ENCODE results near the gene CD180. TPM values are rescaled to one million over a fixed set of nuclear protein-coding genes. Genes with fewer than 3 reads are reported as not detected.

CD180 gene
- total RNA-seq, 1 experiment from 2014 or later = not detected

DNA sequence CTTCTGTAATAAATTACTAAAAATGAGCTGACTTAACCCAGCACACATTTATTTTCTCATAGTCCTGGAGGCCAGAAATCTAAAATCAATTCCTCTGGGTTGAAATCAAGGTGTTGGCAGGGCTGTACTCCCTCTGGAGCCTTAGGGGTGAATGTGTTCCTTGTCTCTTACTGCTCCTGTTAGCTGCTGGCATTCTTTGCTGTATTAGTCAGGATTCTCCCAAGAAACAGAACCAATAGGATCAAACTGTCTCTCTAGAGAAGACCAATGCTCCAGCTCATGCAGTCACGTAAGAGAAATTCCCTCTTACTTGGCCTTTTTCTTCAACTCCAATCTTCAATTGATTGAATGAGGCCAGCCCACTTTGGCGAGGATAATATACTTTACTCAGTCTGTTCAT is 15.3 kb upstream of the CD180 start:
- CTCF ChIA-PET = interaction anchor here (0.8 to 1.0 kb wide), 2 partner anchors 45 to 1040 kb away, joined by 3 read pairs; no protein-coding TSS in a partner anchor
- DNase-seq (ENCODE audit: low read depth, low spot score) = no peak
- no peaks in the 10 kb centered on the region for H3K27me3 ChIP-seq (ENCODE audit: insufficient read depth, low read length)
- TF ChIP-seq, protein P1, sequence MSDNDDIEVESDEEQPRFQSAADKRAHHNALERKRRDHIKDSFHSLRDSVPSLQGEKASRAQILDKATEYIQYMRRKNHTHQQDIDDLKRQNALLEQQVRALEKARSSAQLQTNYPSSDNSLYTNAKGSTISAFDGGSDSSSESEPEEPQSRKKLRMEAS (IDR thresholded peaks at IDR 0.05) = no peak
- TF ChIP-seq TCF7L2 (IDR thresholded peaks at IDR 0.05; ENCODE audit: borderline replicate concordance, extremely low read depth, insufficient read depth, insufficient read length) = no peak
- no peak for TF ChIP-seq FOSL1 (IDR thresholded peaks at IDR 0.05; ENCODE audit: low read depth)
- TF ChIP-seq, protein P2, sequence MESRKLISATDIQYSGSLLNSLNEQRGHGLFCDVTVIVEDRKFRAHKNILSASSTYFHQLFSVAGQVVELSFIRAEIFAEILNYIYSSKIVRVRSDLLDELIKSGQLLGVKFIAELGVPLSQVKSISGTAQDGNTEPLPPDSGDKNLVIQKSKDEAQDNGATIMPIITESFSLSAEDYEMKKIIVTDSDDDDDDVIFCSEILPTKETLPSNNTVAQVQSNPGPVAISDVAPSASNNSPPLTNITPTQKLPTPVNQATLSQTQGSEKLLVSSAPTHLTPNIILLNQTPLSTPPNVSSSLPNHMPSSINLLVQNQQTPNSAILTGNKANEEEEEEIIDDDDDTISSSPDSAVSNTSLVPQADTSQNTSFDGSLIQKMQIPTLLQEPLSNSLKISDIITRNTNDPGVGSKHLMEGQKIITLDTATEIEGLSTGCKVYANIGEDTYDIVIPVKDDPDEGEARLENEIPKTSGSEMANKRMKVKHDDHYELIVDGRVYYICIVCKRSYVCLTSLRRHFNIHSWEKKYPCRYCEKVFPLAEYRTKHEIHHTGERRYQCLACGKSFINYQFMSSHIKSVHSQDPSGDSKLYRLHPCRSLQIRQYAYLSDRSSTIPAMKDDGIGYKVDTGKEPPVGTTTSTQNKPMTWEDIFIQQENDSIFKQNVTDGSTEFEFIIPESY (IDR thresholded peaks at IDR 0.05; ENCODE audit: extremely low read depth, insufficient replicate concordance, low read length) = no peak
- no peak for TF ChIP-seq EZH2phosphoT487 (IDR thresholded peaks at IDR 0.05; ENCODE audit: borderline replicate concordance)
- TF ChIP-seq ZFX (IDR thresholded peaks at IDR 0.05) = no peak
- no peak for TF ChIP-seq ELF1 (IDR thresholded peaks at IDR 0.05; ENCODE audit: borderline replicate concordance, low read depth)
- TF ChIP-seq SIN3A (IDR thresholded peaks at IDR 0.05; ENCODE audit: low read depth) = no peak
- no peak for TF ChIP-seq YY1 (IDR thresholded peaks at IDR 0.05; ENCODE audit: extremely low read depth, insufficient replicate concordance, low read depth, low read length)
- TF ChIP-seq SP1 (IDR thresholded peaks at IDR 0.05; ENCODE audit: low read depth) = no peak
- TF ChIP-seq ZNF274 (IDR thresholded peaks at IDR 0.05; ENCODE audit: low read depth, low read length) = no peak
- TF ChIP-seq CEBPB (IDR thresholded peaks at IDR 0.05; ENCODE audit: low read depth) = no peak
- no peak for TF ChIP-seq POLR2AphosphoS5 (IDR thresholded peaks at IDR 0.05; ENCODE audit: low read depth, low read length)
- TF ChIP-seq JUND (IDR thresholded peaks at IDR 0.05) = no peak
- no peak for TF ChIP-seq SRF (IDR thresholded peaks at IDR 0.05; ENCODE audit: low read depth)
- TF ChIP-seq, protein P3, sequence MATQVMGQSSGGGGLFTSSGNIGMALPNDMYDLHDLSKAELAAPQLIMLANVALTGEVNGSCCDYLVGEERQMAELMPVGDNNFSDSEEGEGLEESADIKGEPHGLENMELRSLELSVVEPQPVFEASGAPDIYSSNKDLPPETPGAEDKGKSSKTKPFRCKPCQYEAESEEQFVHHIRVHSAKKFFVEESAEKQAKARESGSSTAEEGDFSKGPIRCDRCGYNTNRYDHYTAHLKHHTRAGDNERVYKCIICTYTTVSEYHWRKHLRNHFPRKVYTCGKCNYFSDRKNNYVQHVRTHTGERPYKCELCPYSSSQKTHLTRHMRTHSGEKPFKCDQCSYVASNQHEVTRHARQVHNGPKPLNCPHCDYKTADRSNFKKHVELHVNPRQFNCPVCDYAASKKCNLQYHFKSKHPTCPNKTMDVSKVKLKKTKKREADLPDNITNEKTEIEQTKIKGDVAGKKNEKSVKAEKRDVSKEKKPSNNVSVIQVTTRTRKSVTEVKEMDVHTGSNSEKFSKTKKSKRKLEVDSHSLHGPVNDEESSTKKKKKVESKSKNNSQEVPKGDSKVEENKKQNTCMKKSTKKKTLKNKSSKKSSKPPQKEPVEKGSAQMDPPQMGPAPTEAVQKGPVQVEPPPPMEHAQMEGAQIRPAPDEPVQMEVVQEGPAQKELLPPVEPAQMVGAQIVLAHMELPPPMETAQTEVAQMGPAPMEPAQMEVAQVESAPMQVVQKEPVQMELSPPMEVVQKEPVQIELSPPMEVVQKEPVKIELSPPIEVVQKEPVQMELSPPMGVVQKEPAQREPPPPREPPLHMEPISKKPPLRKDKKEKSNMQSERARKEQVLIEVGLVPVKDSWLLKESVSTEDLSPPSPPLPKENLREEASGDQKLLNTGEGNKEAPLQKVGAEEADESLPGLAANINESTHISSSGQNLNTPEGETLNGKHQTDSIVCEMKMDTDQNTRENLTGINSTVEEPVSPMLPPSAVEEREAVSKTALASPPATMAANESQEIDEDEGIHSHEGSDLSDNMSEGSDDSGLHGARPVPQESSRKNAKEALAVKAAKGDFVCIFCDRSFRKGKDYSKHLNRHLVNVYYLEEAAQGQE (IDR thresholded peaks at IDR 0.05; ENCODE audit: low read depth) = no peak
- H3K79me2 ChIP-seq (ENCODE audit: insufficient read depth, low read length) = no peaks in the 10 kb centered on the region
- H3K9me2 ChIP-seq (ENCODE audit: insufficient read depth) = no peaks in the 10 kb centered on the region
- RAD21 ChIA-PET (ENCODE audit: low non-redundant PET in 1 of 2, low total read pairs in 2 of 2, uncharacterized antibody in 2 of 2, unreplicated experiment in 2 of 2) = no interaction called here
- H3K4me3 ChIP-seq (replicated peaks in 1 of 2; ENCODE audit: low read depth in 1 of 2, low read length in 2 of 2) = no peak overlapping the region
- H4K20me1 ChIP-seq (ENCODE audit: insufficient read depth) = no peaks in the 10 kb centered on the region
- no peak overlapping the region for H3K27ac ChIP-seq (ENCODE audit: low read depth, low read length)
- no peak for ATAC-seq
- no peak overlapping the region for H2AFZ ChIP-seq (ENCODE audit: low read depth, low read length, poor library complexity, severe bottlenecking)
- peaks cover 0 to 29% of the 10 kb centered on the region in 2 experiments for H3K4me1 ChIP-seq (ENCODE audit: control insufficient read depth in 1 of 2, insufficient read depth in 2 of 2, low read length in 2 of 2)
- POLR2A ChIA-PET = interaction anchor here (1.3 kb wide), 1 partner anchor 10 kb away, joined by 4 read pairs; no protein-coding TSS in a partner anchor
- intact Hi-C loops (cut with micrococcal nuclease) = no loop called here
- no peaks in the 10 kb centered on the region for H3K36me3 ChIP-seq (ENCODE audit: control insufficient read depth in 1 of 2, insufficient read depth in 2 of 2, low read length in 2 of 2)
- no peaks in the 10 kb centered on the region for H3K9me3 ChIP-seq (ENCODE audit: control insufficient read depth in 1 of 2, insufficient read depth in 1 of 2, low read depth in 1 of 2, low read length in 2 of 2)
- BruUV-seq (replicated peaks) = no TSS peak
- H3K4me2 ChIP-seq (ENCODE audit: low read length) = 0 out of 2 replicates have a peak overlapping the region, but pooled peaks have one; percentile 5
- no peak overlapping the region for H3K9ac ChIP-seq (ENCODE audit: low read length)

Data from HCT116 (cell line).